Measurements from ENCODE around the gene MPZL3.

- TF ChIP-seq CTCF (IDR thresholded peaks at IDR 0.05; ENCODE audit: borderline replicate concordance, extremely low read depth, low read length, poor library complexity, severe bottlenecking) = no peak
- no peak for TF ChIP-seq EZH2 (IDR thresholded peaks at IDR 0.05; ENCODE audit: borderline replicate concordance, low read depth, low read length, severe bottlenecking)
Observed at GRCh38 chr11:118226296-118226695, 25.9 kb downstream of the MPZL3 start.

Measured in DND-41 (cell line).